ENCODE results near the gene DCAKD. TPM values are rescaled to one million over a fixed set of nuclear protein-coding genes. Genes with fewer than 3 reads are reported as not detected.

The DCAKD gene
- total and polyA plus RNA-seq, 2 of the 8 experiments (the other 6 are each of a cell fraction or from before 2014, with no cell fraction given): 35.6 to 52.9 TPM

DNA sequence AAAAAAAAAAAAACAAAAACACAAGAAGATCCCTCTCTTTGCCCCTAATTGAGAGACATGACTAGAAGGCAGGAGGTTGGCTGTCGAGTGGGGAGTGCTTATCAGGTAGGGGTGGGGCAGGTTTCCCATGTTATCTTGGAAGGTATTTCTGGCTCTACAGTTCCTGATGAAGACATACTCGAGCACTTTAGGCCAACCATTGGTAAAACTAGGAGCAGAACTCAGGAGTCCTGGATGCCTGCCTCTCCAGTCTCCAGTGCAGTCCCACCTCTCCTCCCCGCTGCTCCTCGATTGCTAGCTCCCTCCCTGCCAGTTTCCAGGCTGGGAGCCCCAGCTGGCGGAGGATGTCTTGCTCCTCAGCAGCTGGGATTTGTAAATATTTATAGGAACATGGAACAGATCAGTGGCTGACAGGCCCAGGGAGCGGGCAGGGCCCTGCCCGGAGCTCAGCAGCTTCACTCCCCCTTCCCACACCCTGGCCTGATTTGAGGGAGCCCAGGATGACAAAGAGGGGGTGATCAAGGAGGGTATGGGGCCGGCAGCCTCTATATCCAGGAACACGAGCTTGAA is 71.9 kb downstream of the DCAKD start (continued):
- no peak for TF ChIP-seq HDAC2 (IDR thresholded peaks at IDR 0.05; ENCODE audit: borderline replicate concordance in 1 of 2, low read depth in 2 of 2, low read length in 2 of 2)
- TF ChIP-seq KDM1A (IDR thresholded peaks at IDR 0.05; ENCODE audit: borderline replicate concordance, low read length): no peak
- no peak for TF ChIP-seq YY1 (IDR thresholded peaks at IDR 0.05; ENCODE audit: low read depth, low read length)
- TF ChIP-seq, protein P1, sequence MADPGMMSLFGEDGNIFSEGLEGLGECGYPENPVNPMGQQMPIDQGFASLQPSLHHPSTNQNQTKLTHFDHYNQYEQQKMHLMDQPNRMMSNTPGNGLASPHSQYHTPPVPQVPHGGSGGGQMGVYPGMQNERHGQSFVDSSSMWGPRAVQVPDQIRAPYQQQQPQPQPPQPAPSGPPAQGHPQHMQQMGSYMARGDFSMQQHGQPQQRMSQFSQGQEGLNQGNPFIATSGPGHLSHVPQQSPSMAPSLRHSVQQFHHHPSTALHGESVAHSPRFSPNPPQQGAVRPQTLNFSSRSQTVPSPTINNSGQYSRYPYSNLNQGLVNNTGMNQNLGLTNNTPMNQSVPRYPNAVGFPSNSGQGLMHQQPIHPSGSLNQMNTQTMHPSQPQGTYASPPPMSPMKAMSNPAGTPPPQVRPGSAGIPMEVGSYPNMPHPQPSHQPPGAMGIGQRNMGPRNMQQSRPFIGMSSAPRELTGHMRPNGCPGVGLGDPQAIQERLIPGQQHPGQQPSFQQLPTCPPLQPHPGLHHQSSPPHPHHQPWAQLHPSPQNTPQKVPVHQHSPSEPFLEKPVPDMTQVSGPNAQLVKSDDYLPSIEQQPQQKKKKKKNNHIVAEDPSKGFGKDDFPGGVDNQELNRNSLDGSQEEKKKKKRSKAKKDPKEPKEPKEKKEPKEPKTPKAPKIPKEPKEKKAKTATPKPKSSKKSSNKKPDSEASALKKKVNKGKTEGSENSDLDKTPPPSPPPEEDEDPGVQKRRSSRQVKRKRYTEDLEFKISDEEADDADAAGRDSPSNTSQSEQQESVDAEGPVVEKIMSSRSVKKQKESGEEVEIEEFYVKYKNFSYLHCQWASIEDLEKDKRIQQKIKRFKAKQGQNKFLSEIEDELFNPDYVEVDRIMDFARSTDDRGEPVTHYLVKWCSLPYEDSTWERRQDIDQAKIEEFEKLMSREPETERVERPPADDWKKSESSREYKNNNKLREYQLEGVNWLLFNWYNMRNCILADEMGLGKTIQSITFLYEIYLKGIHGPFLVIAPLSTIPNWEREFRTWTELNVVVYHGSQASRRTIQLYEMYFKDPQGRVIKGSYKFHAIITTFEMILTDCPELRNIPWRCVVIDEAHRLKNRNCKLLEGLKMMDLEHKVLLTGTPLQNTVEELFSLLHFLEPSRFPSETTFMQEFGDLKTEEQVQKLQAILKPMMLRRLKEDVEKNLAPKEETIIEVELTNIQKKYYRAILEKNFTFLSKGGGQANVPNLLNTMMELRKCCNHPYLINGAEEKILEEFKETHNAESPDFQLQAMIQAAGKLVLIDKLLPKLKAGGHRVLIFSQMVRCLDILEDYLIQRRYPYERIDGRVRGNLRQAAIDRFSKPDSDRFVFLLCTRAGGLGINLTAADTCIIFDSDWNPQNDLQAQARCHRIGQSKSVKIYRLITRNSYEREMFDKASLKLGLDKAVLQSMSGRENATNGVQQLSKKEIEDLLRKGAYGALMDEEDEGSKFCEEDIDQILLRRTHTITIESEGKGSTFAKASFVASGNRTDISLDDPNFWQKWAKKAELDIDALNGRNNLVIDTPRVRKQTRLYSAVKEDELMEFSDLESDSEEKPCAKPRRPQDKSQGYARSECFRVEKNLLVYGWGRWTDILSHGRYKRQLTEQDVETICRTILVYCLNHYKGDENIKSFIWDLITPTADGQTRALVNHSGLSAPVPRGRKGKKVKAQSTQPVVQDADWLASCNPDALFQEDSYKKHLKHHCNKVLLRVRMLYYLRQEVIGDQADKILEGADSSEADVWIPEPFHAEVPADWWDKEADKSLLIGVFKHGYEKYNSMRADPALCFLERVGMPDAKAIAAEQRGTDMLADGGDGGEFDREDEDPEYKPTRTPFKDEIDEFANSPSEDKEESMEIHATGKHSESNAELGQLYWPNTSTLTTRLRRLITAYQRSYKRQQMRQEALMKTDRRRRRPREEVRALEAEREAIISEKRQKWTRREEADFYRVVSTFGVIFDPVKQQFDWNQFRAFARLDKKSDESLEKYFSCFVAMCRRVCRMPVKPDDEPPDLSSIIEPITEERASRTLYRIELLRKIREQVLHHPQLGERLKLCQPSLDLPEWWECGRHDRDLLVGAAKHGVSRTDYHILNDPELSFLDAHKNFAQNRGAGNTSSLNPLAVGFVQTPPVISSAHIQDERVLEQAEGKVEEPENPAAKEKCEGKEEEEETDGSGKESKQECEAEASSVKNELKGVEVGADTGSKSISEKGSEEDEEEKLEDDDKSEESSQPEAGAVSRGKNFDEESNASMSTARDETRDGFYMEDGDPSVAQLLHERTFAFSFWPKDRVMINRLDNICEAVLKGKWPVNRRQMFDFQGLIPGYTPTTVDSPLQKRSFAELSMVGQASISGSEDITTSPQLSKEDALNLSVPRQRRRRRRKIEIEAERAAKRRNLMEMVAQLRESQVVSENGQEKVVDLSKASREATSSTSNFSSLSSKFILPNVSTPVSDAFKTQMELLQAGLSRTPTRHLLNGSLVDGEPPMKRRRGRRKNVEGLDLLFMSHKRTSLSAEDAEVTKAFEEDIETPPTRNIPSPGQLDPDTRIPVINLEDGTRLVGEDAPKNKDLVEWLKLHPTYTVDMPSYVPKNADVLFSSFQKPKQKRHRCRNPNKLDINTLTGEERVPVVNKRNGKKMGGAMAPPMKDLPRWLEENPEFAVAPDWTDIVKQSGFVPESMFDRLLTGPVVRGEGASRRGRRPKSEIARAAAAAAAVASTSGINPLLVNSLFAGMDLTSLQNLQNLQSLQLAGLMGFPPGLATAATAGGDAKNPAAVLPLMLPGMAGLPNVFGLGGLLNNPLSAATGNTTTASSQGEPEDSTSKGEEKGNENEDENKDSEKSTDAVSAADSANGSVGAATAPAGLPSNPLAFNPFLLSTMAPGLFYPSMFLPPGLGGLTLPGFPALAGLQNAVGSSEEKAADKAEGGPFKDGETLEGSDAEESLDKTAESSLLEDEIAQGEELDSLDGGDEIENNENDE (IDR thresholded peaks at IDR 0.05; ENCODE audit: insufficient replicate concordance, low read length): no peak
- TF ChIP-seq JUN (IDR thresholded peaks at IDR 0.05; ENCODE audit: low read depth, low read length): no peak
- no peak for TF ChIP-seq TAF7 (optimal IDR thresholded peaks at IDR 0.05; ENCODE audit: borderline replicate concordance, low read depth, low read length)
- TF ChIP-seq SP4 (IDR thresholded peaks at IDR 0.05; ENCODE audit: low read length): no peak
- no peak for TF ChIP-seq RNF2 (IDR thresholded peaks at IDR 0.05; ENCODE audit: borderline replicate concordance, low read depth, low read length, missing control alignments, poor library complexity, severe bottlenecking)
- TF ChIP-seq FOSL1 (IDR thresholded peaks at IDR 0.05; ENCODE audit: insufficient read depth, low read depth, low read length): no peak
- no peak for TF ChIP-seq NANOG (IDR thresholded peaks at IDR 0.05; ENCODE audit: insufficient read depth, low read depth, low read length, poor library complexity, severe bottlenecking)
